ENCODE measurements around the gene UHRF1.

UHRF1 gene

DNA sequence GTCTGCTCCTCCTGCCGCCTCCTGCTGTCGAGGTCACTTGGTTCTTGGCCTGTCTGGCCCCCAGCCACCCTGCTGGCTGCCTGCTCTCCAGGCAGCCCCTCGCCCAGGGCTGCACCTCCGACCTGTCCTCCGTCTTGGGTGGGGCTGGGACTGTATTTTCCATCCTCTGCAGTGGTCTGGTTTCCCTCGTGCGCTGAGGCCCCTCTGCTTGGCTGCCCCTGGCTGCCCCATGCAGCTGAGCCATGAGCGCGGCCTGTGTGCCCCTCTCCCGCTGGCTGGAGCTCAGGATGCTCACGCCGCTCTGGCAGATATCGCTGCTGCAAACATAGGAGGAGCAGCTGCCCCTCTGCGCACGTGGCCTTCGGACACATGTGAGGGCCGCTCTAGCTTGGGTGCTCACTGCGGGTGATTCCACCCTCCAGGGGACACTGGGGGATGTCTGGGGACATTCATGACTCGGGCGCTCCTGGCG, 14.0 kb downstream of the UHRF1 start:
- Histone ChIP-seq H2BK120ac (ENCODE audit: low read depth, low read length) (no peak overlapping the region), H2AFZ (ENCODE audit: low read depth, low read length) (no peak overlapping the region), H3K9me3 (ENCODE audit: control insufficient read depth, low read length) (no peaks in the 10 kb centered on the region), H4K91ac (ENCODE audit: low read length) (peak overlapping the region; percentile 19), H3K23ac (ENCODE audit: low read length in 2 of 2) (no peak overlapping the region), H2BK15ac (ENCODE audit: low read depth, poor library complexity, severe bottlenecking) (no peak overlapping the region), H3K18ac (ENCODE audit: low read depth in 1 of 2, low read length in 2 of 2) (no peak overlapping the region), H3K79me1 (replicated peaks; ENCODE audit: low read length, poor library complexity, severe bottlenecking) (peaks cover 9% of the 10 kb centered on the region), H2BK5ac (ENCODE audit: low read depth, low read length, poor library complexity, severe bottlenecking) (no peak overlapping the region), H3K9ac (ENCODE audit: low read length) (no peak overlapping the region), H3K14ac (ENCODE audit: low read length in 2 of 2) (no peak overlapping the region), H3K36me3 (ENCODE audit: control insufficient read depth in 1 of 2, insufficient read depth in 2 of 2, low read depth in 1 of 2, low read length in 2 of 2) (peaks cover 6 to 28% of the 10 kb centered on the region in 2 experiments), H3K4ac (ENCODE audit: low read depth in 1 of 2, low read length in 2 of 2) (no peak overlapping the region), H4K8ac (ENCODE audit: low read length) (peak overlapping the region; percentile 8), H2BK12ac (ENCODE audit: low read length in 2 of 2) (no peak overlapping the region), H3K4me2 (ENCODE audit: low read length, poor library complexity, severe bottlenecking) (no peak overlapping the region), H3K27ac (ENCODE audit: low read length, poor library complexity, severe bottlenecking) (no peak overlapping the region), H3K4me3 (ENCODE audit: insufficient read depth in 1 of 2, low read depth in 1 of 2, low read length in 2 of 2) (no peak overlapping the region), H3K27me3 (ENCODE audit: control insufficient read depth in 1 of 2, insufficient read depth in 1 of 2, low read length in 2 of 2) (no peaks in the 10 kb centered on the region), H2AK5ac (ENCODE audit: low read length, severe bottlenecking) (peak overlapping the region; percentile 57), H3K4me1 (ENCODE audit: control insufficient read depth, insufficient read depth, low read depth, low read length) (peaks cover 28% of the 10 kb centered on the region)
- no peak for DNase-seq
- WGBS, result 93% methylated on average over 21 of the region's 21 CpGs

DNA sequence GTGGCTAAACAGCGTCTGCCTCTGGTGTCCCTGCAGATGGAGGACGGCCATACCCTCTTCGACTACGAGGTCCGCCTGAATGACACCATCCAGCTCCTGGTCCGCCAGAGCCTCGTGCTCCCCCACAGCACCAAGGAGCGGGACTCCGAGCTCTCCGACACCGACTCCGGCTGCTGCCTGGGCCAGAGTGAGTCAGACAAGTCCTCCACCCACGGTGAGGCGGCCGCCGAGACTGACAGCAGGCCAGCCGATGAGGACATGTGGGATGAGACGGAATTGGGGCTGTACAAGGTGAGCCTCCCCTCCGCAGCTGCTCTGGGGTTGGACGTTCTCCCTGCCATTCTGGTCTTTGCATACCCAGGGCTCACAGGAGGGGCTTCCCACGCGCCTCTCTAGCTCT, 19.9 kb downstream of the UHRF1 start:
- Histone ChIP-seq H2BK12ac (ENCODE audit: low read length in 2 of 2) (no peak overlapping the region), H3K4me3 (ENCODE audit: insufficient read depth in 1 of 2, low read depth in 1 of 2, low read length in 2 of 2) (peak overlapping the region in 1 of 2 experiments; percentile 44)

DNA sequence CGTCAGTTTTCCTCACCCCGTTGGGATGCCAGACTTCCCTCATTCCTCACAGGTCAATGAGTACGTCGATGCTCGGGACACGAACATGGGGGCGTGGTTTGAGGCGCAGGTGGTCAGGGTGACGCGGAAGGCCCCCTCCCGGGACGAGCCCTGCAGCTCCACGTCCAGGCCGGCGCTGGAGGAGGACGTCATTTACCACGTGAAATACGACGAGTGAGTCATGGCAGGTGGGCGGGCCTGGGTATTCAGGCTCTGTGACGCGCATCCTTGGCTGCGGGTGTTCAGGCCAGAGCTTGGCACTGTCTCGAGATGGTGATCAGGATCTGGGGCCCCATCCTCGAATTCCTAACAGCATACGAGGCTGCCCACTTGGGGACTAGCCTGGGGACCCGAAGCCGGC, 21.4 kb downstream of the UHRF1 start:
- Histone ChIP-seq H3K23ac (ENCODE audit: low read length in 2 of 2) (no peak overlapping the region), H2BK15ac (ENCODE audit: low read depth, poor library complexity, severe bottlenecking) (no peak overlapping the region), H2BK12ac (ENCODE audit: low read length in 2 of 2) (no peak overlapping the region), H3K9me3 (ENCODE audit: control insufficient read depth, low read length) (no peaks in the 10 kb centered on the region), H3K79me1 (replicated peaks; ENCODE audit: low read length, poor library complexity, severe bottlenecking) (peaks cover 20% of the 10 kb centered on the region), H2AK5ac (ENCODE audit: low read length, severe bottlenecking) (no peak overlapping the region), H3K27ac (ENCODE audit: low read length, poor library complexity, severe bottlenecking) (no peak overlapping the region), H3K27me3 (ENCODE audit: control insufficient read depth in 1 of 2, insufficient read depth in 1 of 2, low read length in 2 of 2) (no peaks in the 10 kb centered on the region), H2AFZ (ENCODE audit: low read depth, low read length) (no peak overlapping the region), H3K18ac (ENCODE audit: low read depth in 1 of 2, low read length in 2 of 2) (no peak overlapping the region), H4K91ac (ENCODE audit: low read length) (no peak overlapping the region), H2BK5ac (ENCODE audit: low read depth, low read length, poor library complexity, severe bottlenecking) (no peak overlapping the region), H2BK120ac (ENCODE audit: low read depth, low read length) (no peak overlapping the region), H3K9ac (ENCODE audit: low read length) (no peak overlapping the region), H3K4me2 (ENCODE audit: low read length, poor library complexity, severe bottlenecking) (no peak overlapping the region), H3K4me3 (ENCODE audit: insufficient read depth in 1 of 2, low read depth in 1 of 2, low read length in 2 of 2) (no peak overlapping the region), H4K8ac (ENCODE audit: low read length) (no peak overlapping the region), H3K4me1 (ENCODE audit: control insufficient read depth, insufficient read depth, low read depth, low read length) (peaks cover 30% of the 10 kb centered on the region), H3K14ac (ENCODE audit: low read length in 2 of 2) (no peak overlapping the region), H3K4ac (ENCODE audit: low read depth in 1 of 2, low read length in 2 of 2) (no peak overlapping the region), H3K36me3 (ENCODE audit: control insufficient read depth in 1 of 2, insufficient read depth in 2 of 2, low read depth in 1 of 2, low read length in 2 of 2) (peaks cover 27 to 48% of the 10 kb centered on the region in 2 experiments)
- peak; percentile 19 for DNase-seq
- 83% methylated on average over 28 of the region's 28 CpGs for WGBS

More for the DNA sequence above, 19.9 kb downstream of the UHRF1 start:
- no peak overlapping the region for H3K4ac ChIP-seq (ENCODE audit: low read depth in 1 of 2, low read length in 2 of 2)
- no peak overlapping the region for H2BK120ac ChIP-seq (ENCODE audit: low read depth, low read length)
- no peaks in the 10 kb centered on the region for H3K9me3 ChIP-seq (ENCODE audit: control insufficient read depth, low read length)
- H3K14ac ChIP-seq (ENCODE audit: low read length in 2 of 2), result no peak overlapping the region
- no peak overlapping the region for H3K27ac ChIP-seq (ENCODE audit: low read length, poor library complexity, severe bottlenecking)
- no peaks in the 10 kb centered on the region for H3K27me3 ChIP-seq (ENCODE audit: control insufficient read depth in 1 of 2, insufficient read depth in 1 of 2, low read length in 2 of 2)
- H3K9ac ChIP-seq (ENCODE audit: low read length), result peak overlapping the region; percentile 59
- H2BK15ac ChIP-seq (ENCODE audit: low read depth, poor library complexity, severe bottlenecking), result no peak overlapping the region
- H3K18ac ChIP-seq (ENCODE audit: low read depth in 1 of 2, low read length in 2 of 2), result no peak overlapping the region
- no peak overlapping the region for H2BK5ac ChIP-seq (ENCODE audit: low read depth, low read length, poor library complexity, severe bottlenecking)
- no peak overlapping the region for H3K23ac ChIP-seq (ENCODE audit: low read length in 2 of 2)
- peaks cover 30% of the 10 kb centered on the region for H3K4me1 ChIP-seq (ENCODE audit: control insufficient read depth, insufficient read depth, low read depth, low read length)
- peaks cover 17% of the 10 kb centered on the region for H3K79me1 ChIP-seq (replicated peaks; ENCODE audit: low read length, poor library complexity, severe bottlenecking)
- H3K4me2 ChIP-seq (ENCODE audit: low read length, poor library complexity, severe bottlenecking), result no peak overlapping the region
- H2AFZ ChIP-seq (ENCODE audit: low read depth, low read length), result no peak overlapping the region
- no peak overlapping the region for H4K91ac ChIP-seq (ENCODE audit: low read length)
- WGBS, result 91% methylated on average over 22 of the region's 22 CpGs
- no peak for DNase-seq
- no peak overlapping the region for H4K8ac ChIP-seq (ENCODE audit: low read length)
- H2AK5ac ChIP-seq (ENCODE audit: low read length, severe bottlenecking), result no peak overlapping the region
- H3K36me3 ChIP-seq (ENCODE audit: control insufficient read depth in 1 of 2, insufficient read depth in 2 of 2, low read depth in 1 of 2, low read length in 2 of 2), result peaks cover 15 to 42% of the 10 kb centered on the region in 2 experiments

DNA sequence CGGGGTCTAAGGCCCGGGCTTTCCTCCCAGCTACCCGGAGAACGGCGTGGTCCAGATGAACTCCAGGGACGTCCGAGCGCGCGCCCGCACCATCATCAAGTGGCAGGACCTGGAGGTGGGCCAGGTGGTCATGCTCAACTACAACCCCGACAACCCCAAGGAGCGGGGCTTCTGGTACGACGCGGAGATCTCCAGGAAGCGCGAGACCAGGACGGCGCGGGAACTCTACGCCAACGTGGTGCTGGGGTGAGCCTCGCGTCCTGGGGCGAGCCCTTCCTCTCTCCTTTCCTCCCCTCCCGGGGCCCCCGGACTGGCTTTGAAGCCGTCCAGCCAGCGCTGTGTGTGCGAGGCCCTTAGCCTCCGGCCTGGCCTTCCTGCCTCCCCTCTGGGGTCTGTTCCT, 23.4 kb downstream of the UHRF1 start:
- H2BK15ac ChIP-seq (ENCODE audit: low read depth, poor library complexity, severe bottlenecking), result no peak overlapping the region
- no peak overlapping the region for H3K23ac ChIP-seq (ENCODE audit: low read length in 2 of 2)
- peaks cover 24% of the 10 kb centered on the region for H3K4me1 ChIP-seq (ENCODE audit: control insufficient read depth, insufficient read depth, low read depth, low read length)
- no peak overlapping the region for H3K4me2 ChIP-seq (ENCODE audit: low read length, poor library complexity, severe bottlenecking)
- H2AK5ac ChIP-seq (ENCODE audit: low read length, severe bottlenecking), result no peak overlapping the region
- H3K18ac ChIP-seq (ENCODE audit: low read depth in 1 of 2, low read length in 2 of 2), result no peak overlapping the region
- peaks cover 20% of the 10 kb centered on the region for H3K79me1 ChIP-seq (replicated peaks; ENCODE audit: low read length, poor library complexity, severe bottlenecking)
- H3K4me3 ChIP-seq (ENCODE audit: insufficient read depth in 1 of 2, low read depth in 1 of 2, low read length in 2 of 2), result no peak overlapping the region
- no peak overlapping the region for H4K91ac ChIP-seq (ENCODE audit: low read length)
- H3K4ac ChIP-seq (ENCODE audit: low read depth in 1 of 2, low read length in 2 of 2), result no peak overlapping the region
- no peak overlapping the region for H3K27ac ChIP-seq (ENCODE audit: low read length, poor library complexity, severe bottlenecking)
- H3K9me3 ChIP-seq (ENCODE audit: control insufficient read depth, low read length), result no peaks in the 10 kb centered on the region
- H2BK12ac ChIP-seq (ENCODE audit: low read length in 2 of 2), result no peak overlapping the region
- no peaks in the 10 kb centered on the region for H3K27me3 ChIP-seq (ENCODE audit: control insufficient read depth in 1 of 2, insufficient read depth in 1 of 2, low read length in 2 of 2)
- no peak overlapping the region for H2BK120ac ChIP-seq (ENCODE audit: low read depth, low read length)
- H3K14ac ChIP-seq (ENCODE audit: low read length in 2 of 2), result no peak overlapping the region
- H3K9ac ChIP-seq (ENCODE audit: low read length), result no peak overlapping the region
- H2BK5ac ChIP-seq (ENCODE audit: low read depth, low read length, poor library complexity, severe bottlenecking), result no peak overlapping the region
- H3K36me3 ChIP-seq (ENCODE audit: control insufficient read depth in 1 of 2, insufficient read depth in 2 of 2, low read depth in 1 of 2, low read length in 2 of 2), result peaks cover 35 to 50% of the 10 kb centered on the region in 2 experiments
- WGBS, result 98% methylated on average over 32 of the region's 32 CpGs
- no peak overlapping the region for H4K8ac ChIP-seq (ENCODE audit: low read length)
- DNase-seq, result no peak
- no peak overlapping the region for H2AFZ ChIP-seq (ENCODE audit: low read depth, low read length)
